RWPE1 (cell line): ENCODE measurements around the gene ANO2.
"Not testable (repeated sequence)": the region's sequence is repeated elsewhere in the genome, so short reads cannot be mapped to it uniquely, and the experiment has no call there.

Experiments
- CTCF ChIA-PET: fragments of 350-600 bp; sonication (Branson Sonifier 250); formaldehyde crosslinking; extraction: SDS; loops from one replicate; lab custom pipeline; 2021; lab: Yijun Ruan, JAX
- POLR2A ChIA-PET: fragments of 400-600 bp; formaldehyde crosslinking; extraction: SDS; loops from one replicate; lab custom pipeline; 2020; ENCODE audit warnings: antibody characterized with exemption; ENCODE audit not compliant: low non-redundant PET; lab: Yijun Ruan, JAX
- DNase-seq: peaks from one replicate; pipeline ENCODE4 v3.0.0; 2012; ENCODE audit warnings: low spot score
- H3K27ac ChIP-seq: fragments of 450-650 bp; 2 replicates; pipeline ENCODE4 v1.5.1; 2017
- CTCF ChIP-seq: fragments of 450-650 bp; conservative IDR thresholded peaks from 2 replicates; pipeline ENCODE4 v1.5.1; 2017; ENCODE audit warnings: low read depth, mild to moderate bottlenecking

Gene ANO2

GRCh38 chr12:5846950-5847349, 98.1 kb downstream of the ANO2 start:
- DNase-seq = no peak
- H3K27ac ChIP-seq = no peak overlapping the region
- ChIA-PET CTCF (no interaction called here), POLR2A (no interaction called here)
- TF ChIP-seq CTCF = no peak

- no peak overlapping the region for H3K27ac ChIP-seq
- POLR2A ChIA-PET = no interaction called here
- no peak for DNase-seq
- TF ChIP-seq CTCF = no peak
- CTCF ChIA-PET = interaction anchor here (0.6 kb wide), 1 partner anchor 112 kb away, joined by 3 read pairs; no protein-coding TSS in a partner anchor
These were observed 104.1 kb downstream of the ANO2 start for GRCh38 chr12:5840944-5841343.

GRCh38 chr12:5830111-5830510, 114.9 kb downstream of the ANO2 start:
- ChIA-PET POLR2A (no interaction called here), CTCF (interaction anchor here (0.6 kb wide), 1 partner anchor 23 kb away, joined by 7 read pairs; no protein-coding TSS in a partner anchor)
- no peak for TF ChIP-seq CTCF
- no peak for DNase-seq
- no peak overlapping the region for H3K27ac ChIP-seq

- TF ChIP-seq CTCF = no peak
- no peak overlapping the region for H3K27ac ChIP-seq
- no peak for DNase-seq
- CTCF ChIA-PET = interaction anchor here (0.6 to 0.8 kb wide), 2 partner anchors 21 to 218 kb away, joined by 4 read pairs; no protein-coding TSS in a partner anchor
- POLR2A ChIA-PET = no interaction called here
These were observed 117.5 kb downstream of the ANO2 start for GRCh38 chr12:5827591-5827990.

- POLR2A ChIA-PET, H3K27ac ChIP-seq, DNase-seq, CTCF ChIA-PET: not testable (repeated sequence)
These were observed 119.3 kb downstream of the ANO2 start for GRCh38 chr12:5825761-5826160.

- CTCF ChIA-PET, H3K27ac ChIP-seq, POLR2A ChIA-PET, DNase-seq: not testable (repeated sequence)
These were observed 126.2 kb downstream of the ANO2 start for GRCh38 chr12:5818877-5819276.

GRCh38 chr12:5817246-5817645, 127.8 kb downstream of the ANO2 start:
- CTCF ChIA-PET = interaction anchor here (0.5 kb wide), 1 partner anchor 933 kb away, joined by 5 read pairs; no protein-coding TSS in a partner anchor
- DNase-seq = no peak
- H3K27ac ChIP-seq = no peak overlapping the region
- TF ChIP-seq CTCF = no peak
- POLR2A ChIA-PET = no interaction called here

GRCh38 chr12:5809586-5809985, 135.5 kb downstream of the ANO2 start:
- ChIA-PET CTCF (no interaction called here), POLR2A (no interaction called here)
- no peak for TF ChIP-seq CTCF
- DNase-seq = no peak
- no peak overlapping the region for H3K27ac ChIP-seq
